ENCODE measurements around the gene KSR1.
"Not testable (repeated sequence)": the region's sequence is repeated elsewhere in the genome, so short reads cannot be mapped to it uniquely, and the experiment has no call there.

KSR1 gene

DNA sequence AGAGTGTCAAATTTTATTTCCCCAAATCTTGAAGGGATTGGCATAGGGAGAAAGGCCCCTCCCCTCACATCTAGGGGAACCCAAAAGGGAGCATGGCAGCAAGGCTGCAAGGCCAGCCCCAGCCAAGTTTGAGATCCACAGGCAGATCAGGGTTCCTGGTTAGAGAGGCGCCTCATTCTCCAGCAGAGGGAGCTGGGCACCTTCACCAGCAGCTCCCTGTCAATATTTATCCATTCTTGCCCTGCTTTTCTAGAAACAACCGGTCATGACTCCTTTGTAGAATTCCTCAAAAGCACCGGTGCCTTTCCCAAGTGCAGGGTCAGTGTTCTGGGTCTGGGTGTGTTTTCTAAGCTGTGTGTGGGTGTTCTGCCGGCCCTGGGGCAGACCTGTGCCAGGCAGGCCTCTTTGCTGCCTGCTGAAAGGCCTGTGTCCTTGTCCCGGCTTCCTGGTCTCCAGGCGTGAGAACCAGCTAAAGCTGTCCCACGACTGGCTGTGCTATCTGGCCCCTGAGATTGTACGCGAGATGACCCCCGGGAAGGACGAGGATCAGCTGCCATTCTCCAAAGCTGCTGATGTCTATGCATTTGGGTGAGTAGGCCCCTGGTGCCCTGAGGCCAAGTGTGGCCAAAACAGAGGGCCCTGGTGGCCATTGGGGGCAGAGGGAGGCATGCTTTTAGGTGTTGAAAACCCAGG, 153.5 kb downstream of the KSR1 start:
- DNase-seq (ENCODE audit: low spot score), result peak; percentile 73

DNA sequence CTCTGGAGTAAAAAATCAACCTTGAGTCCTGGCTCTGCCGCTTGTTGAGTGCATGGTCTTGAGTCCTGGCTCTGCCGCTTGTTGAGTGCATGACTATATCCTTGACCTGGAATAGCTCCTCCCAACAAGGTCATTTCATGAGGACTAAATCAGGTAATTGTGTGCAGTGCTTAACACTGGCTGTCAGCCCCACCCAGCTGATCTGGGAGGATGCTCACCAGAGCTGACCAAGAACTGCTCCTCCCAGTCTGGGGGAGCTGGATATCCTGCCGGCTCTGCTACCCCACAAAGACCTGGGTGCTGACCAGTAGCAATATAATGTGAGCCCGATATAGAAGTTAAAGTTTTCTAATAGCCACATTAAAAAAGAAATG, 154.0 kb downstream of the KSR1 start:
- no peak for DNase-seq (ENCODE audit: low spot score)

DNA sequence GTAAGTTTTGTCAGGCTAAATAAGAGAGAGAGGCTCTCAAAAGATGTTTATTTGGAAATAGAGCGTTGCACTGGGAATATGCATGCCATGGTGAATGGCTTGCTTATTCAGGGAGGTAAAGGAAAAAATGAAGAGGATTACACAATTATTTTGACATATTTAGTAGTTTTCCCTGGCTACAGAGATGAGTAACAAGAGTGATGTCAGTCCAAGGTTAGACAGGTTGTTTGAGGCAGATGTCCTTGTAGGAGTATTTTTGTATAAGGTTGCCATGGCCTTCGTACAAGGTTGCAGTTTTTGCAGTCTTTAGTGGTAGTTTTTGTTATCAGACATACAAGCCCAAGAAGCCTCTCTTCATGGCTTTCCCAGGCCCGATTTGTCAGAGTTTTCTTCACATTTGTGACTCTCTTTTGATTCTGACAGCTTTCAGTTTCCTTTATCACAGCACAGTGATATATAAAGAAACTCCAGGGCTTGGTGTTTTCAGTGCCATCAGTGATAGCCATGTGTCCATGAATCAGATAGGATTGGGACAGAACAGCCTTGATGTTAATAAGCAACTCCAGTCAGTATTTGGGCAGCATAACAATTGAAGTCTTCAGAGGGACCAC, 156.0 kb downstream of the KSR1 start:
- no peak for DNase-seq (ENCODE audit: low spot score)

DNA sequence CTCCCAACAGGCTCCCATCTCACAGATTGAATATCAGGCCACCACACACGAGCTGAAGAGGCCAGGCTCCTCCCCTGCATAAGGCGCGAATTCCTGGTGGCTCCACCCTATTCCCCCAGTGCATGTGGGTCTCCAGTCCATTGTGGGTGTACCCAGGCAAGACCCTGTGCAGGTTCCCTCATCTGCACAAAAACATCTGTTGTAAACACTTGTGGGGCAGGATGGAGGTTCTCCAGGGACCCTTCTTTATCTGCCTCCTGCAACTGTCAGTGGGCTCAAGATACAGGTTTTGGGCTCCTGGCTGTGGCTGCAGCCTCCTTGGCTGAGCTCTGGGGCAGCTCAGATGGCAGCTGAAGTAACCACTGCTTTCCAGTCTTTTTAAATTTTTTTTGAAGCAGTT, 157.2 kb downstream of the KSR1 start:
- DNase-seq (ENCODE audit: low spot score), result no peak

DNA sequence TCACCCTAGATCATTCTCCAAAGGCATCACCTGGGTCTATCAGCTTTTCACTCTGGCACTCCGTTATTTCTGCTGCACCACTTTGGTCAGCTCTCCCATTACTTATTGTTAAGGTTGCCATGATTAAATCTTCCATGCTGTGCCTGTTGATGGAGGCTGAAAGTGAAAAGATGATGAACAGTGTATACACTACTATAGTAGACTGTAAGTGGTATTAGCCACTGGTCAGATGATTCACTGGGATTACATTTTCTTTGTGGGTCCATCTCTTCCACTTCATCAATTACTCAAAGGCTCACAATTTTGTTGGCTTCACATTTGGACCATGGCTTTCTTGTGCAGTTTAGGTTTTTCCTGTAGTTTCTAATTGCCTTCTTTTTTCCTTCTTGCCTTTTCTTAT, 158.9 kb downstream of the KSR1 start:
- DNase-seq (ENCODE audit: low spot score), result no peak

DNA sequence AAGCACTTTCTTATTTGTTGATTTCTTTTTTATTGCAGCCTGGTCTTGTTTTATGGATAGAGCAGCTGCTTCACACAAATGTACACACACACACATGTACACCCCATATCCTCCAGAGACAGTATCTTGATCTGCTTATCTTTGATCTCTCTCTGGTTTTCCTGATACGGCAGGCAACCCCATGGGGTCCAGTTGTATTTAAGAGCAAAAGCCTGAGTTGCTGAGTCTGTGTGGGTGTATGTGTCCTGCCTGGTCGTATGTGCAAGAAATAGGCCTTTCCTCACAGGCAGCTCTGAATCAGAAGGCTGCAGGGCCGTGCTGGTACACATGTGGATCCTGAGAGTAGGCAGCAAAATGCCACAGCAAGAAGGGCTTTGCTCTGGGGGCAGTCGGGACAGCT, 160.2 kb downstream of the KSR1 start:
- DNase-seq (ENCODE audit: low spot score), result no peak

DNA sequence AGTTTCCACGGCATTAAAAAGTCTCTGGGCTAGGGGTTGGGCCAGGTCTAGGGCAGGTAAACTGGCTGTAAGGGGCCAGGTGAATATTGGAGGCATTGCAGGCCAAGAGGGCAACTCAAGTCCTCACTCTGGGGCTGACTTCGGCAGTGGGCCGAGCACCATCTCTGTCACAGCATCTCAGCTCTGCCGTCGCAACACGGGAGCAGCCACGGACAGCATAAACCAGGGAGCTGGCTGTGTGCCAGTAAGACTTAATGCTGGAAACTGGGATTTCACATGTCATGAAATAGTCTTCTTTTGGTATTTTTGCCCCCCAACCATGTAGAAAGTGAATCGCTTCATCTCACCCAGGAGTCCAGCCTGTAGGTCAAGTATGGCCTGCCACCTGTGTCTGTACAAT, 162.2 kb downstream of the KSR1 start:
- no peak for DNase-seq (ENCODE audit: low spot score)

DNA sequence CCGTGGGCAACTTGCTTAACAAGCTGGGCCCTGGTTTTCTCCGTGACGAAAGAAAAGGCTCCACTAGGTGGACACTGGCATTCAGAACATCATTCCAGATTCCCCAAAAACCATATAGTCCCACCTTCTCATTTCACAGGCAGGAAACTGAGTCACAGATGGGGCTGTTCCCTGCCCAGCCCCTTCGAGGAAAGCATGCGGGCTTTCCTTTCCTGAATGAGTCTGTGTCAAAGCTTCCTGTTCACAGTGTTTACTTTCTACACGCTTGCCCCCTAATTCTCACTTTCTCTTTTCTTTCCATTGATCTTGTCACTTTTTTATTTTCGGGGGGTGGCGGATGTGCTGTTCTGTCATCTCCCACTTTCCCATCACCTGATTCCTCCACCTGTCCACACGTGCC, 164.5 kb downstream of the KSR1 start:
- no peak for DNase-seq (ENCODE audit: low spot score)

DNA sequence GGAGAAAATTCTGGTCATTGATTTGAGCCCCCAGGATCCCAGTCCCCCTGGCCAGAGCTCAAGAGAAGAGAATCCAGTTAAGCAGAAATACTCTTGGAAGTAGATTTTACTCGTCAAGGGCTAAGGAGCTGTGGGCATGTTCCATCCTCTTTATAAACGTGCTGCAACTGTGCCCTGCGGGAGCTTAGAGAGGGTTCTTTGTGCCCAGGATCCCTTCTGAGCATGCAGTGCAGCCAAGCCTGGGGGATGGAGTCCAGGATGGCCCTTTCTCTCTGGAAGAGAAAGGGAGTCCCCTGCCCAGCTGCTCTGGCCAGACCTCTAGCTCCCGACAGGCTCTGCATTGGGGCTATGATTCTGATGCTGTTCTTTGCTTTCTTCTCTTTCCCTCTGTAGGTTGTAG, 165.3 kb downstream of the KSR1 start:
- DNase-seq (ENCODE audit: low spot score), result no peak

DNA sequence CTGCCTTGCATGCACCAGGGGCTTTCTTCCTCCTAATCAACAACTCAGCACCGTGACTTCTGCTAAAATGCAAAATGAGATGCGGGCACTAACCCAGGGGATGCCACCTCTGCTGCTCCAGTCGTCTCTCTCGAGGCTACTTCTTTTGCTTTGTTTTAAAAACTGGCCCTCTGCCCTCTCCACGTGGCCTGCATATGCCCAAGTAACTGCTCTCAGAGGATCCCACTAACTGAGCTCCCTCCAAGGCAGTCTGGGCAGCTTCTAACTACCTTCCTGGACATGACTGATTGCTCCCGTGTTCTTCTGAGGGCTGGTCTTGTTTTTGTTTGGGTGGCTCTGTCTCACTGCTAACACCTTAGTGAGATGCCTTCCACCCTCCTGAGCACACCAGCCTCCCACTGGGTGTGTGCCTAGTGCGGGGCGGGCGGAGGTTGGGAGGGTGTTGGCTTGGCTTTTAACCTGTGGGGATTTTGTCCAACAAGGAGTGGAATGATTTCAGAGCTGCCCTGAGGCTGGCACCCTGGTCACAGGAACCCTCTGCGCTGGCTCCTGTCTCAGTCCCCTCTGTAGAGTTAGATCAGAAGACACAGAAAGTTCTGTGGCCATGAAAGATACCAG, 165.8 kb downstream of the KSR1 start:
- no peak for DNase-seq (ENCODE audit: low spot score)

DNA sequence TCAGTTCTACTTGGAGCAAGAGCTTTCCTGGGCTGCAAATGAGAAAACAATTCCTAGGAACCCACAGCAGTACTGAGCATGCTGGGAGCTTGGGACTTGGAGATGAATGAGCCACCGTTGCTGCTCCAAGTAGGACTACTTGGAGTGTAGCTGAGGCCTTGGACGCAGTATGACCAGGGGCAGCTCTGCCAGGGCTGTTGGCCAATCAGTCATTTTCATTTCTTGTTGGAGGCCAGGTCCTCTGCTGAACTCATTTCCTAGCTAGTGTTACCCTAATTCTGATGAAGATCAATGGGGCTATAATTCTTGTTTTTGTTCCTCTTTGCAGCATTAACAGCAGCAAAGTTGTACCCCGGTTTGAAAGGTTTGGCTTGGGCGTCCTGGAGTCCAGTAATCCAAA, 166.7 kb downstream of the KSR1 start:
- DNase-seq (ENCODE audit: low spot score), result no peak

DNA sequence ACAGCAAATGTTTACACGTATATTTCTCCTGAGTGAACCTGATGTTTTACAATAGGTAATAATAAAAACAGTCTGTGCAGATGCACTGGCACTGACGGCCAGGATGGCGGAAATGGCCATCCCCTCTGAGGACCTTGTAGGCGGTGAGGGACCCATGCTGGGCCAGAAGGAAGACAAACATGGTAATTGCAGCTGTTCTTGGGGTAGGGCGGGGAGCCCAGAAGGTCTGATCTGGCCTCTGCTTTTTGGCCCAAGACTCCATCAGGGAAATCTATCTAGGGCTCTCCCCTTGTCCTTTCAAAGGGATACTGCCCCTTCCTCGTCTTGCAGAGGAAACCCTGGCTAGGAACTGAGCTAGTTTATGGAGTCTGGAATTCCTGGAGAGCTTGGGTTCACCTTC, 167.4 kb downstream of the KSR1 start:
- DNase-seq (ENCODE audit: low spot score), result no peak

DNA sequence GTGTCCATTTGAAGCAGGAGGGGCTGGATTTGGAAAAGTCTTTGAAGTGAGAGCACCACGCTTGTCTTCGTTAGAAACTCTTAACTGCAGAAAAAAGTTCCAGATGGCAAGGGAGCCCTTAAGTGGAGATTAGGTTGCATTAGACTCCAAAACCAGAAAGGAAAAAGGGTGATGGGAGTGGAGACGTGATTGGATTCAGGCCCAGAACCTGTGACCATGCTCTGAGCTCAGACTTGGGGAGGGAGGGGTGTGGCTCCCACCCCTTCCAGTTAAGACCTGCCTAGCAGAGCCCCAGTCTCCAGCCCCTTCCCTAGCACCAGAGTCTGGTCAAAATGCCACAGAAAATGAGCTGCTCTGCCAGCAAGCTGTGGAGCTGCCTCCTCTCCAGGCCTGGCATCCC, 168.3 kb downstream of the KSR1 start:
- DNase-seq (ENCODE audit: low spot score), result no peak

DNA sequence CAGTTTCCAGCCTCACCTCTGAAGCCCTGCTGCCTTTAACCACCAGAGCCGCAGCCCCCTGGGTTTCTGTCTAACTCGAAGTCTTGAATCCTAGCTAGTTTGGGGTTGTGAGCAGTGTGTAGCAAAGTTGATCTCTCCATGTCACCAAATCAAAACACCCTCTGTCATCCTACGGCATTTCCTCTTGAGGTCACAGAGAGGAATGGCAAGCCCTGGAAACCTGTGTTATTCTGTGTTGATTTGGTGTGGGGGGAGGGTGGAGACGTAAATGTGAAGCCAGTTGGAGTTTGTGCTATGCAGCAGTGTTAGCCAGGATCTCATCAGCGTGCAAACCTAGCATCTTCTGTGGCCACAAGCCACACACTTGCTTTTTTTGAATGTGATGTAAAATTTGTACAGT, 169.6 kb downstream of the KSR1 start:
- no peak for DNase-seq (ENCODE audit: low spot score)

DNA sequence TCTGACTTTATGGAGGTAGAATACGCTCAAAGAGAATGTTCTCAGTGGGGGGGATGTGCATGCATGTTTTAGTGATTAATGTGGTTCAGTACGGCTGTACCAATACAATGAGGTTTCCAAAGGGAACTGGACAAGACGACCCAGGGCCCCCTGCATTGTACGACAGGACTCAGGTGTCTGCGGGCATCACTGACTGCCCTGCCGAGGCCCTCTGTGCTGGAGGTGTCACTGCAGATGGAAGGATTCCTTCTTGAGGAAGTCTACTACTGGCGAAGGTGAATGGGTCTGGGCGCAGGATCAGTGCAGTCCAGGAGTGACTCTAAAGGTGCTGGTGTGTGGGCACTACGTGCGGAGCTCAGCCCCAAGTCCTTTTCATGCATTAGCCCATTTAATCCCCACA, 171.3 kb downstream of the KSR1 start:
- no peak for DNase-seq (ENCODE audit: low spot score)

DNA sequence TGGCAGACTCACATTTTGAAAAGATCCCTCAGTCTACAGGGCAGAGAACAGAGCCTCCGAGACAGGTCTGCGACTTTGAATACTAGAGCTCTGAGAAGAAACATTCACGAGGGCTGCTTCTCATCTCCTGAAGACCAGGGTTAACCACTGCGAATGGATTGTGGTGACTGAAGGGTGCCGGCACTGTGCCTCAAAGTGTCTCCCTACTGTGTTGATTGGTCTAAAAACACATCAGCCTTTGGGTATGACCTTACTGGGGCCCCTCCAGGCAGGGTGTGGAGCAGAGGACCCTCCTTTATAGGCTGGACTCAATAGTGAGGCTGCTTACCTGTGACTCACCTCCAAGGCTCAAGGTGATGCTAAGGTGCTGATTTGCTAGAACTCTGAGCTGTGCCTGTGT, 172.1 kb downstream of the KSR1 start:
- DNase-seq (ENCODE audit: low spot score), result no peak

DNA sequence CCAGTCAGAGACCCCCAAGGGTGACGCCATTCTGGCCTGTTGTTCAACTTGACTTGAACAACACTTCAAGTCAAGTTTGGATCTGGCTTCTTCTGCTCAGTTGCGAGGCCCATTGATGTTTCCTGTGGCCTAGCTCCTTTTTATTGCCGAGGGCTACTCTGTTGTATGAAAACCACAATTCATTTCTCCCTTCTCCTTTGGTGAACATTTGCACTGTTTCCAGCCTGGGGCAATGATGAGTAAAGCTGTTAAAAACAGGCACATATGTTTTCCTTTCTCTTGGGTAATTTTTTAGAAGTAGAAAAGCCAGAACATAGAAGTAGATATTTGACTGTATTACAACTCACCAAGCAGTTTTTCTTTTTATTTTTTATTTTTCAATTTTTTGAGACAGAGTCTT, 173.0 kb downstream of the KSR1 start:
- DNase-seq (ENCODE audit: low spot score), result not testable (repeated sequence)

DNA sequence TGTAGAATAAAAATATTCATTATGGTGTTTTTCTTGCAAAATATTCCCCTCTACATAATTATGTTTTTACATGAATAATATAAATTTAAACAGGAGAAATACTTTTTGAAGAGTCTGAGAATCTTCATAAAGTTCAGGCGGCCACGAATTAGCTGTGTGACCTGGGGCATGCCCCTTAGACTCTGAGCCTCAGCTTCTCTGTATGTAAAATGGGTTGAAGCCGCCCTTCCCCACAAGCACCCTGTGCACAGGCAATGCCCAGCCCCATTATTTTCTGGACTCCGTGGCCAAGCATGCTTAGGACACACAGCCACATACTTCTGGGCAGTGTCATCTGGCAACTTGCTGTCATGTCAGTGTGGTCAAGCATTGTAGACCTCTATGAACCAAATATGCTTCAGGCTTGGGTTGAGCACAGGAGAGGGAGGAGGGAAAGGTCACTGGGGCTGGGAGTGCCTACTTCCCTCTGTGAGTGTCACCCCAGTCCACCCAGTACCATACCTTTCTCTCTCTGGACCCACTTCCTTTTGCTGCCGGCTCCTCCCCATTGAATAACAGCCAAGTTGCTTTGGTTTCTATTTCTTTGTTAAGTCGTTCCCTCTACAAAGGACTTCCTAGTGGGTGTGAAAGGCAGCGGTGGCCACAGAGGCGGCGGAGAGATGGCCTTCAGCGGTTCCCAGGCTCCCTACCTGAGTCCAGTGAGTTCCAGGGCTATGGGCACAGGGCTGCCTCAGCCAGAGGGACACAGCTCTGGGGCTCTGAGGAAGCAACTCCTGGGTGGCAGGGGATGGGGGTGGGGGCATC, 174.6 kb downstream of the KSR1 start, which contains the start of gene LGALS9:
TSS of gene LGALS9 (plus strand) at position 582 of the 804 bp plus-strand sequence. CDS start at position 660, 78 bp downstream.
- peak; percentile 29 for DNase-seq (ENCODE audit: low spot score)

DNA sequence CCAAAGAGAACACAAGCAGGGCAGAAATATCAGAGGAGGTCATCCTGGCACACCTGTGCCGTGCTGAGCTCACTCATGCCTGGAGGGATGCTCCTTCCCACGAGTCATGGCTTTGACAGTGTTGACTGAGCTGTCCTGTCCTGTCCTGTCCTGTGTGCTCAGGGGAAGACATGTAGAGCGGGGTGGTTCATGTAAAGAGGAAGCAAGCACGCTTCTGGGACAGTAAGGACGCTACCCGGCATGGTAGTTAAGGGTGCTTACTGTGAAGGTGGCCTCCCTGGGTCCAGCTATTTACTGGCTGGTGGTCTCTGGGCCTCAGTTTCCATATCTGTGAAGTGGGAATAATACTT, 175.1 kb downstream of the KSR1 start:
- no peak for DNase-seq (ENCODE audit: low spot score)

DNA sequence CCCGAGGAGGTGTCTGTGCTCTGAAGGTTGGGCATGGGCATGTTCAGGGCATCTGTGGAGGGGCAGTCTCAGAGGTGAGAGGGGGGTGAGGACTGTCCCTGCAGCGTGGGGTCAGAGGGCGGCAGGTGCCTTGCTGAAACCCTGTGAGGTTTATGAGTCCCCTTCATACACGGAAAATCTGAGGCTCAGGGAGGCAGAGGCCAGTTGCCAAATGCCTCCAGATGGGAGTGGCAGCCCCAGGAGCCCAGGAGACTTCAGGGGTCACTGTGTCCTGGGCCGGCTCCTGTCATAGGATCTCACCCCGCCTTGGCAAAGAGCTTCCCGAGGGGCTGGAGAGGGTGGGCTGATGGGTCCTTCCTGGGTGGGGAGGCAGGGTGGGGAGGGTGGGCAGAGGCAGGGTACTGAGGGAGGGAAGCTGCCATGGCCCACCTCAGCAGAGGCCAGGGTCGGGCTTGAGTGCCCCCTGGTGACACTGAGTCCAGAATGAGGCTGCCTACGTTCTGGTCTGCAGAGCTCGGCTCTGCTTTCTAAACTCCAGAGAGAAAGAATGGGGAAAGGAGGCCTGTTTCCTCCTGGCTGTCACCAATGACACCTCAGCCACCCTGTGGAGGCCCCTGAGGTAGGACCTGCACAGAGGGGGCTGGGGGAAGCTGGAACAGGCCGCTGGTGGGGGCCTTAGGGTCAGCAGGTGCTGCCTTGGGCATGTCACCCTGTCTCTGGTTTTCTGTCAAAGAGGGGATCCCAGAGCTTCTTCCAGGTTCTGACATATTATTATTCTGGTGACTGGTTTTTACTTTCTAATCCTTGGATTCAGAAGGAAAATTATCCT, 175.9 kb downstream of the KSR1 start:
- no peak for DNase-seq (ENCODE audit: low spot score)

DNA sequence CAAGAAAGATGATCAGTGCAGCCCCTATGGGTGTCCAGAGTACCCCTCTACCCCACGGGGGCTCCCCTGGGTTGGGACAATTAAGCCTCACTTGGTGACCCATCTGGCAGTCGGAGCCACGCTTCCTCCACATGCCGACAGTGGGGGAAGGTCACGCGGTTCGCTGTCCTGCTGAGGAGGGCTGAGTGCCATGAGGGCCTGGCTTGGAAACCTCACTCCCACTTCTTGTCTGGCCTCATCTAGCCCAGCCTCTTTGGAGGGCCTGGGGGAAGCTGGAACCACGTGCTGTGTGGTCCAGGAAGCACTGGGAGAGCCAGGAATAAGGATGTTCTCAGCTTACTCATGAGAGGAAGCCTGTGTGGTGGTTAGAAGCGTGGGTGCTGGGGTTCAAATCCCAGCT, 176.5 kb downstream of the KSR1 start:
- DNase-seq (ENCODE audit: low spot score), result peak; percentile 69
